A549 treated with Mapracorat at 1 μM for 4 hours (cell line): ENCODE data around the gene AKAP8. TPM values are rescaled to one million over a fixed set of nuclear protein-coding genes. Genes with fewer than 3 reads are reported as not detected.

ENCODE experiments used
- total RNA-seq: library from RNA; stranded (reverse); fragments of 200-300 nt; extraction: Qiagen RNA extraction; gene quantifications from 5 replicates; pipeline ENCODE4 v1.2.3, GENCODE V29; 2022

The AKAP8 gene
- 15.8 to 20.2 TPM (median 18.9 TPM) in 5 replicates for total RNA-seq

DNA sequence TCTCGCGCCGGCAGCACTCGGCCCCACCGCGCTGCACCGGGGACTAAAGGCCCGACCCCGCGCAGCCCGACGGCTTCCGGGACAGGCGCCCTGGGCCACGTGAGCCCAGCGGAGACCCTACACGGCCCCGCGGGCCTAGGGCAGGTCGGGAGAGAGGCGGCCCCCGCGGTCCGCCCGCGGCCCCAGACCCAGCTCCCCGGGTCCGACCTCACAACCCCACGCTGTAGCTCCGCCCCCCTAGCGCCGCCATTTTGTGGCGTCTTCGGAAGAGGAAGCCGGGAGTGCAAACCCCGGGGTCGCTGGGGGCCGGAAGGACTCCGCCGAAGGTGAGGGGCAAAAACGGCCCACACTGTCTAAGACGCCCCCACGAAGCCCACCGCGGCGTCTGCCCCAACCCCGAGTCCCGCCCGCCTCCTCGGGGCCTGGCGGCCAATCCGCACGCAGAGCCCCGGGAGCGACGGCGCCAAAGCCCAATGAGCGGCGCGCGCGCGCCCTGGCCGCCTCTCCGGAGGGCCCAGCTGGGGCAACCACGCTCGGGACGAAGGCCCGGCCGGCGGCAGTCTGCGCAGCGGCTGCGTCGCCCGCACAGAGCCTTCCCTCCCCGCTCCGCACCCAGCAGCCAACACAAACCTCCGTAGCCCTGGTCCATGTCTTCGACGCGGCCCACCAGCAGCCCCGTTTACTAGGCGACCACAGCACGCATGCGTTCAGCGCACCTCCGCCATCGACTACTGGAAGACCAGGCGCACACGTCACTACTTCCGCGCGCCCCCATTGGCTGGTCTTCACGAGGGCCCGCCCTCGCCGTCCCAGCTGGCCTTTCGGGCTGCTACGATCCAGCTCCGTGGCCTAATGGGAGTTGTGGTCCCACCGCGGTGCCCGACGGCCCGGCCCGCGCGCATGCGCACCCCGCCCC, at the start of gene AKAP8:
TSS of gene AKAP8 (minus strand) at position 705 of the 916 bp plus-strand sequence. CDS start at position 649, 56 bp downstream.

DNA sequence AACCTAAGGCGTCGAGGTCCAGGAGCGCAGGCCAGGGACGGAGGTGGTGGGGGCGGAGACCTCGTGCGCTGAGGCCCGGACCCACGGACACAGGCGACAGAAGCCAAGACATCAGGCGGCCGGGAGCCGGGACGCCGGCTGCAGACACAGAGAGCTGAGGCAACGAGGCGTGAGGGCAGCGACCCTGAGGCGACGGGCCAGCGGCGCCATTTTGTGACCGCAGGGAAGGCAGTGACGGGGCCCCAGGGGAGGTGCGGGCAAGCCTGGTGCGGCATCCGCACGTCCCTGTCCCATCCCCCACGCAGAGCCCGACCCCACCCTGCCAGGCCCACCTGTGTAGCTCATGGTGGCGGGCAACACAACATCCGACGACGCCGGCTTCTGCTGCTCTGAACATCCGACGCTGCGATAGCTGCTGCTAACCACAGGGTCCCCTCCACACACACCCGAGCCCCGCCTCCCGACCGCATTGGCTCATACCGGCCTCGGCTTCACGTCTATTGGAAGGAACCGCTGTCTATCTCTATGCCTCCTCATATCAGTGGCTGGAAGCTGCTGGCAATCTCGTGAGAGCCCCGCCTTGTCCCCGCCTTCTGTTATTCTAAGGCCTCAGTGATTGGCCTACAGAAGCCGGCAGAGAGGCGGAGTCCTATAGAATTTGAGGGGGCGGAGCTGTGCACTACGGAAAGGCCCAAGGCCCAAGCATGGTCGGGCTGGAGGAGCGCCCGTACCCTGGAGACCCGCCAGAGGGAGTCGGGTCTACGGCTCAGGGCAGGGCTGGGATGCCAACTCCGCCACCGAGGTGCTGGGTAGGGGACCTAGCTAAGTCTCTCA, 39.2 kb upstream of the AKAP8 start, which contains the start of gene AKAP8L:
TSS of gene AKAP8L (minus strand) at position 410 of the 834 bp plus-strand sequence. CDS start at position 345, 65 bp downstream.

DNA sequence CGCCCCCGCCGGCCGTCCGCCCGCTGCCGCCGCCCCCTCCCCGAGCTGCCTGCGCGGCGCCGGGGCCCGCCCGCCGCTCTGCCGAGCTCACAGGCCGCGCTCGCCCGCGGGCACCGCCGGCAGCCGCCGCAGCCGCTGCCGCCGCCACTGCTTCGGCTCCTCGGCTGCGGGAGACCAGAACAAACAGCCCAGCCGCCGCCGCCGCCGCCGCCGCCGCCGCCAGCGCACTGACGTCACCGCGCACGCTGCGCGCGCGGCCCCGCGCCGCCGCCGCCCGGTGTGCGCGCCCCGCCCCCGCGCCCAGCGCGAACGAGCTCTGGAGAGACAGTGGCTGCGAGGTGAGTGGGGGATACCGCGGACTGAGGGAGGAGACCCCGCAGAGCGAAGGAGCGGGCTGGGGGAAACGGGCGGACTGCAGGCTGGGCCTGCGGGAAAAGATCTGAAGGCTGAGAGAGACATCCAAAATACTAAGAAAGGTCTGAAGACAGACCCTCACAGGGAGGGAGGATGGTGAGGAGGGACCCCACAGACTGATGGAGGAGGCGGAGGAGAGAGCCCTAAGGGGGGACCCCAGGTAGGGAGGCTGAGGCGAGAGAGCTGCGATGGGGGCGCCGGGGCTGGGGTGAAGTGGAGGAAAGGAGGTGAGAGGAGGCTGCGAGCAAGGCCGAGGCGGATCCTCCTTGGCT, 47.1 kb downstream of the AKAP8 start, which contains the start of gene BRD4:
TSS of gene BRD4 (minus strand) at position 229 of the 686 bp plus-strand sequence. CDS start 59,440 bp downstream, outside the sequence.

Other genes with a start within 250 kb of the AKAP8 start
- 8.9 to 17.6 TPM (median 15.7 TPM) in 5 replicates for gene NOTCH3, start 178.8 kb downstream of the AKAP8 start, total RNA-seq
- gene EPHX3, start 147.3 kb downstream of the AKAP8 start, total RNA-seq, result 0.12 TPM in 1 of 5 replicates, not detected in the others
- 19.5 to 28.3 TPM (median 25.6 TPM) in 5 replicates for gene BRD4, start 47.2 kb downstream of the AKAP8 start, total RNA-seq
- 34.9 to 41.3 TPM (median 36.7 TPM) in 5 replicates for gene AKAP8L, start 39.2 kb upstream of the AKAP8 start, total RNA-seq
- 14.3 to 23.6 TPM (median 23.2 TPM) in 5 replicates for gene WIZ, start 70.2 kb upstream of the AKAP8 start, total RNA-seq
- not detected in 5 replicates for gene RASAL3, start 84.8 kb upstream of the AKAP8 start, total RNA-seq
- 0.06 TPM in 1 of 5 replicates, not detected in the others for gene PGLYRP2, start 99.7 kb upstream of the AKAP8 start, total RNA-seq
- gene CYP4F22, start 128.7 kb upstream of the AKAP8 start, total RNA-seq, result 0.08 to 0.31 TPM (median 0.18 TPM) in 5 replicates
- gene CYP4F8, start 235.4 kb upstream of the AKAP8 start, total RNA-seq, result not detected in 5 replicates